GM19238 (cell line): ENCODE data around the gene LYZL1.
"Not testable (repeated sequence)": the region's sequence is repeated elsewhere in the genome, so short reads cannot be mapped to it uniquely, and the experiment has no call there.

Experiments
- DNase-seq: peaks from one replicate; pipeline ENCODE4 v3.0.0; 2011; ENCODE audit warnings: low spot score; ENCODE audit not compliant: insufficient read length

The LYZL1 gene

DNA sequence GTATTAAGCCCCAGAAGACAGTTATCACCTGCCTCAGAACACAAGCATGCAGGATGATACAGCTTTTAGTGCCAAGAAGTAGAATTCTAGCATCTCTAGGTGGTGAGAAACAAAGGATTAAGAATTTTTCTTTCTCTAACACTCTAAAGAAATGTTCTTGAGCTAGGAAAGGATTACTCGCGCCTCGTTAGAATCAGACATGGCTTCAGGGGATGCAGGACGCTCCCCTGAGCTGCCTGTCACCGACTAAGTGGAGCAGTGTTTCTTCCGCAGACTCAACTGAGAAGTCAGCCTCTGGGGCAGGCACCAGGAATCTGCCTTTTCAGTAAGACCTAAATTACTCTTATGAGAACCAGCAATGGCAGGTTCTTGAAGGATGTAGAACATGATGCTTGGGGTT, at the start of gene LYZL1:
Gene LYZL1 (plus strand): TSS at position 165 of the 400 bp plus-strand sequence. CDS start 2,798 bp downstream, outside the sequence.
- not testable (repeated sequence) for DNase-seq

DNA sequence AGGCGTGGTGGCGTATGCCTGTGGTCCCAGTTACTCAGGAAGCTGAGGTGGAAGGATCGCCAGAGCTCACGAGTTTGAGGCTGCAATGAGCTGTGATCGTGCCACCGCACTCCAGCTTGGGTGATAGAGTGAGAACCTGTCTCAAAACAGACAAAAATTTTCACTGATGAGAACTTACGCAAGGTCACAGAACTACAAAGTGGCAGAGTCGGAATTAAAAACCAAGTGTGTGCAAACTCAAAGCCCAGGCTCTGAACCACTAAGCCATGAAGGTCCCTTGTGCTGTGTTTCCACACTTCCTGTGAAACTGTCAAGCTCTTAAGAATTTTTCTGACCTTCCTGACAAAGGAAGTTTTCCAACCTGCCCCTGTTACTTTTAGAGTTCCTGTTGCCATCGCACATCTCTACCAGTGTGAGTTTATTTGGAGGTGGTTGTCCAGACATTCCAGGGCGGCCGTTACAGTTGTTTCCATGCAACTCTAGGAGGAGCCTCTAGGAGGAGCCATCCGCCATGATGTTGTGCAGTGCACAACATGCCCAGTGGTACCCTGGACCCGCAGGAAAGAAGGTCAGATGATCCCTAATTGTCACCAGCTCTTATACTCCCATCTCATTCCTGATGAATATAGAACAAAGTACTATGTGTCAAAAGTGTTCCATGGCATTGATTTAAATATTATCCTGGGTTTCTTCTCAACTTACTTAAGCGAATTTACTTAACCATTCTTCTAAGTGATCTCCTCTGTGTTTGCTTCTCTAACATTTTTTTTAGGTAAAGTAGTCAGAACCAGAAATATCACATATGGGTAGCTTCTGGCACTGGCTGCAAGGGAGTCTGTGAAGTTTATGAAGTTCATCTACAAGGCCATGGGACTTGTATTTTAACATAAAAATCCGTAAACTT, 49.0 kb upstream of the LYZL1 start:
- DNase-seq = no peak

DNA sequence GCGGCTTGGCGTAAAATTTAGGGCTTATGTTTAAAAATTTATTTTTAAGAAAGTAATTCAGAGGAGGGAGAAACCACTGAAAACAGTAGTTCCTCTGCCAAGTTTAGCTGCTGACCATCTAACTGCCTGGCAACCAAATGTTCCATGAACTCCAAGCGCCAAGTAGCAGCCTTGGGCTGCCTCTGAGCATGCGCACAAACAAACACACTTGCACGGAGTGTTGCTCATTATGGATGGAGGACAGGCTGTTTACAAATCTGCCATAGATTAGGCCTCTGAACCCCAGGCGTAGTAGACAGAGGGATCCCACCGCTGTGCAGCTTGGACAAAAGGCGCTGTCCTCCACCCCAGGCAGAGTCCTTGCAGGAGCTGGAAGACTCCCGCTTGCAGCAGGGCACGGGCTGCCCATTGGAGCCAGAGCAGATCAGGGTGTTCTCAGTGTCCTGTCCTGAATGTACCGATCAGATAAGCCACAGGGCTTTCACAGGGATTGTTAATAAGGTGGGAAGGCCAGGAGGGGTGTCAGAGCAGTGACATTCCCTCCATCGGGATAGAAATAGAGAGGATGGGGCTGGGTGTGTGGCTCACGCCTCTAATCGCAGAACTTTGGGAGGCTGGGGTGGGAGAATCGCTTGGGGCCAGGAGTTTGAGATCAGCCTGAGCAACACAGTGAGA, 47.7 kb upstream of the LYZL1 start:
- no peak for DNase-seq

DNA sequence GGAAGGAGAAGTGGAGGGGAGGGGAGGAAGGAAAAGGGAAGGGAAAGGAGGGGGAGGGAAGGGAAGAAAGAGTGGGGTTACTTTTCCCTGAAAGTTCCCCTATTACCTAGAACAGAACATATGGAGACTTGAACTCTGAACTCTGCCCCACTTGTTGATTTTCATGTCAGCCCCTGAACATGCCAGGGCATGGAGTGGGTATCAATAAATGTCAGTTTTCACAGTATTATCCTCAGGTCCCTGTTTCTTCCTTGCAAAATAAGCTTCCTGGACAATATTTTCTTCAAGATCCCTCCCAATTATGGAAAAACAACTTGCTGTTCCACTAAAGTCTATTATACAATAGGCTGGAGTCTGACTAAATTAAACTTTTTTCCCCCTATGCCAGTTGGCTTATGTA, 46.9 kb upstream of the LYZL1 start:
- no peak for DNase-seq

DNA sequence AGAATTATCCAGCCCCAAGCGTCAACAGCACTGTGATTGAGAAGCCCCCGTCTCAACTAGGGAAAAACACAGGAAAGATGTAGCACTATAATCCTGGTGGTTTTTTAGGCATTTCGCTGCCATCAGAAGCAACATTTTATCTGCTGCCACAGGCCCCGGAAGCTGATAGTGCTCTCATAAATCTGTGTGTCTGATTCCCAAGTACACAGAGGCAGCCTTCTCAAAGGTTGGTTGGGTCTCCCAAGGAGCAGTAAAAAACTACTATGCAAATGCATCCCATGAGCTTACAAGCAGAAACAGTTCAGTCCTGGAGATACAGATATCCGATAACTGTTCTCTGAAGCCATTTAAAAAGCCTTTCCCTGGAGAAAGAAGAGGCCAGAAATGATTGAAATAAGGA, 45.8 kb upstream of the LYZL1 start:
- no peak for DNase-seq

DNA sequence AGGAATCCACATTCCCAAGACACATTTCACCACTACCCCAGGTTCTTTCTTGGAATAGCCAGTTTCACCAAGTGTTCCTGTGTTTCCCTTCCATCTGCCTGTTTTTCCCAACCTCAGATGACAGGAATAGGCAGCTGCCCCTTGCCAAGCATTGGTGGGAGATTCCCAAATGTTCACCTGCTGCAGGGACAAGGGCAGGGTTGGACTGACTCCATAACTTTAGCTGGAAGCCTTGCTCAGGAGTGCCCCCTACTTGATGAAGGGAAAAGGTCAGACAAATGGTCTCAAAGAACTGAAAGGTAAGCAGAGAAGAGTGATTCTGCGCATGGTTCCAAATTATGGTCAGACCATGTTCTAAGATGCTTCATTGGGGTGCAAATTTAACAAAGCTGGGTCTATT, 45.1 kb upstream of the LYZL1 start:
- DNase-seq = no peak

DNA sequence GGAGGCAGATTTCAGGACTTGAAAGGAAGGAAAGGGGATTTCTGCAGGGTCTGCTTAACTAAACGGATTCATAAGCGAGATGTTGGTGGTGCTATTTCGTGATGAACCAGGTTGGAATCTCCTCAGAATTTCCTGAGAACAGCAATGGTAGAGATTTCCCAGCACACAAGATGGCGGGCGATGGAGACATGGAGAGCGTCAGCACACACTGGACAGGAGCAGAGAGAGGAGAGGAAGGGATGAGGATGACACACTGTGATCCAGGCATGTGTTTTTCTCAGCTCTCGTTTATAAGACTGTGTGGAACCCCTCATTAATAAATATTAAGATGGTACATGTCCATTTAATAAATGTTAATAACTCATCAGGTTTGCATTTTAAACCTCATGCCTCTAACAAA, 43.9 kb upstream of the LYZL1 start:
- no peak for DNase-seq

DNA sequence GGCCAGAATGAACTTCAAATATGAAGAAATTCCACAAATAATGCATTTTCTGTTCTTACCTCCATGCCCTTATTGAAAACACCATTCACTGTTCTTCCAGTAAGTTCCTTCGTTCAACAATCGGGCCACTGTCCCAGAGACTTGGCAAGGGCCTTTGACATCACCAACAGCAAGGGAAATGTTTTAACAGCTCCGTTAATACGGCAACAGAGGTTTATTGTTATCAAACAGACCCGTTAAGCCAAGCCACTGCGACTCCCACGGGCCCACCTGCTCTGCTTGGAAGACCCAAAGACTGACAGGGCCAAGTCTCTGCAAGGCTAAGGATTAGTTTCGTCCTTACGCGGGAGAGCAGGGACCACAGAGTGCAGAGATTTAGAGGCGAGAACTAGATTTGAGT, 43.4 kb upstream of the LYZL1 start:
- no peak for DNase-seq

DNA sequence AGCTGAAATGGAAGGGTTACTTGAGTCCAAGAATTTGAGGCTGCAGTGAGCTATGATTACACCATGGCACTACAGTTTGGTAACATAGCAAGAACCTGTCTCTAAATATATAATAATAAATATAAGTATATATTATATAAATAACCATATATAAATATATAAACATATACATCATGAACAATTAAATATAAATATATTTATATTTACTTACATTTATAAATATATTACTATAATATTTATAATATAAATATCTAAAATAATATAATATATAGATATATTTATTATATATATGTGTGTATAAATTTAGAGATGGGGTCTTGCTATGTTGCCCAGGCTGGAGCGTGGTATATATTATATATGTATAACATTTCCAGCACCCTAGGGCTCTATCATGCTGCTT, 42.4 kb upstream of the LYZL1 start:
- DNase-seq = no peak

DNA sequence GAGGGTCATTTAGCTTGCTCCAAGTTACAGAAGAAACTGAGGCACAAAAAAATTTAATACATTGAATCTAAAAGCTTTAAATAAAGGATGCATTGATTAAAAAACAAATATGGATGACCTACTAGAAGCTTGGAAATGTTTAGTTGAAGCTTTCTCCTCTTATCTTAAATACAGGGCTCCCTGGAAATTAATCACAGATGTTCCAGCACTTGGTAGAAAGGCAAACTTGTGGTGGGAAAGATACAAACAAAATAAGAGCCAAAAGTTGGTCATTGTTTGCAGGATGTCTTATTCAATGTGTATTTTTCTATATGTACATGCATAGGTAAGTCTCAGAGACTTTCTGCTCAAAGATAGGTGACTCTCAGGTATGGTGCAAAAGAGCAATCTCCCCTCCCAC, 40.7 kb upstream of the LYZL1 start:
- DNase-seq = no peak

DNA sequence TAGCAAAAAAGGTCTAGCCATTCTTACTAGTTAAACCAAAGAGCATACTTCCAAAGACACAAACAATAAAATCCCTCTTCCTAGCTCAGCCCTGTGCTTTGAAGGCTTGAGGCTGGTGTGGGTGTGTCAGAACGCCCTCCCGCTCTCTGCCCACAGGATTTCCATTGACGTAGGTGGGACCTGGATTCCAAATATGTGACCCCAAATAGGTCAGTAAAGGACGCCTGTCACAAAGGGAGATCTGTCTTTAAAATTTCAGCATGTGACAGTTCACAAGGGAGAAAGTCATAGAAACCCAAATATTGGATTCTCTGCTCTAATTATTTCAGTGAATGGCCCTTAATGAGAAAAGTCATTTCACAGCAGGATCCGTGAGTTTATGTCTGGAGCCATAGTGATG, 39.9 kb upstream of the LYZL1 start:
- no peak for DNase-seq

DNA sequence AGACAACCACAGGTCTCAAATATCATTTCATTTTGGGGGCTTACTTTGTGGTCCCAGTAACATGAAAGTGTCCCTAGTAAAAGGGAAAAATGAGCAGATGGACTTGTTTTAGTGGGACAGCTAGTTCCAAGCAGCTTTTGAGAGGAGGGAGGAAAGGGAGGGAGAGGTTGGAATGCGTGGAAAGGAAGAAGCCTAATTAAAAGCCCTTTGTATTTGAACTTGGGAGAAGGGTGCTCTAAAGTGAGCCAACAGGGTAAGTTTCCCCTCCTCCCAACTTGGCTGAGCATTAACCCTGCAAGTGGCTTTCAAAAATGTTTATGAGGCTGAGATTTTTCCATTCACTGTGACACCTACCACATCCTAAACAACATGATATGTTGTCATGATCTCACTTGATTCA, 38.8 kb upstream of the LYZL1 start:
- DNase-seq = no peak

DNA sequence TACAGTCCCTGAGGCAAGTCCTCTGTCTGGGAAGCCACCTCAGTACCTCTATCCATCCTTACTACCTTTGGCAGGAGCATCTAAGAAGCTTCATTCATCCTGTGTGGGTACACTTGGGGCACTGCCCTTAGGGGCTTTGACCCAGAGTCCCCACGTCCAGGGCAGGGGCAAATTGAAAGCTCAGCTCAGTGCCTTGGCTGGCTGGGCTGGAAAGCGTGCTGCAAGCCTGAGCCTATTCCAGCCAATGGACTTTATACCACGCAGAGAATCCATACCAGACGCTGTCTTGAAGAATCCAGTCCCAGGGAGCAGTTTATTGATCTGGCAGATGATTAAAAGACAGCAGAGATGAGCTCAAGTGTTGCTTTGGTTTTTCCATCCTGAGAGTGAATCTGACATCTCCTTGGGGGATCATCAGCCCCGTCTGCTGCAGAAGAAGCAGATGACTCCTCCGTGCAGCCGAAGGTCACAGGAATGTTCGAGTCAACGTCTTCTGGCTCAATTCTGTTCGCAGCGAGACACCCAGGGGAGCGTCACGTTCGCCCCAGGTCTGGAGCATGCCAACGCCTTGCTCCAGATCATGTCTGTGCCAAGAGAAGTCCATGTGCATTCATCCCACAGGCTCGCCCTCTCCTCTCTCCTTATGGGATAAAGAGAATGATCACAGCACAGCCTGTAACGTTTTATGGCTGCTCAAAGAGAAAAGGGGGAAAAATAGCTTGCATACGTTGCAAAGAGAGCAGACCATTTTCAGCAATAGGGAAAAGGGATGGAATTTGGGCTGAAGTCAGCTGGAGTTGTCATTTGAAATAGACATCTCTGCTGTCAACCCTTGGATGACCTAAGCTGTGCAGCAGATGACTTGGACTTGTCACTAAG, 35.8 kb upstream of the LYZL1 start:
- DNase-seq = no peak

DNA sequence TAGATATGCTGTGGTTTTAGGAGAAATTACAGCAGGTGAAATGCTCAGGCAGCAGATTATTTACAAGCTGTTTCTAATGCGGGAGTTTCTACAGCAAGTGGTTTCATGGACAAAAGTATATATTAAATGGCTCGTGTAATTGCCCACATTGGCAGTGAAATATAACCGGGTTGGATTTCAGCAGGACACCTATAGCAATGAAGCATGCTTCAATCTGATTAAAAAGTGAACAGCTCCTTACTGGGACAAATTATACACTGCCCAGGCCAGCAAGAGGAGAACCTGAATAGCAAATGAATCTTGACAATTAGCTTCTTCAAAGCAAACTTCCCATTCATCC, 35.2 kb upstream of the LYZL1 start:
- no peak for DNase-seq

DNA sequence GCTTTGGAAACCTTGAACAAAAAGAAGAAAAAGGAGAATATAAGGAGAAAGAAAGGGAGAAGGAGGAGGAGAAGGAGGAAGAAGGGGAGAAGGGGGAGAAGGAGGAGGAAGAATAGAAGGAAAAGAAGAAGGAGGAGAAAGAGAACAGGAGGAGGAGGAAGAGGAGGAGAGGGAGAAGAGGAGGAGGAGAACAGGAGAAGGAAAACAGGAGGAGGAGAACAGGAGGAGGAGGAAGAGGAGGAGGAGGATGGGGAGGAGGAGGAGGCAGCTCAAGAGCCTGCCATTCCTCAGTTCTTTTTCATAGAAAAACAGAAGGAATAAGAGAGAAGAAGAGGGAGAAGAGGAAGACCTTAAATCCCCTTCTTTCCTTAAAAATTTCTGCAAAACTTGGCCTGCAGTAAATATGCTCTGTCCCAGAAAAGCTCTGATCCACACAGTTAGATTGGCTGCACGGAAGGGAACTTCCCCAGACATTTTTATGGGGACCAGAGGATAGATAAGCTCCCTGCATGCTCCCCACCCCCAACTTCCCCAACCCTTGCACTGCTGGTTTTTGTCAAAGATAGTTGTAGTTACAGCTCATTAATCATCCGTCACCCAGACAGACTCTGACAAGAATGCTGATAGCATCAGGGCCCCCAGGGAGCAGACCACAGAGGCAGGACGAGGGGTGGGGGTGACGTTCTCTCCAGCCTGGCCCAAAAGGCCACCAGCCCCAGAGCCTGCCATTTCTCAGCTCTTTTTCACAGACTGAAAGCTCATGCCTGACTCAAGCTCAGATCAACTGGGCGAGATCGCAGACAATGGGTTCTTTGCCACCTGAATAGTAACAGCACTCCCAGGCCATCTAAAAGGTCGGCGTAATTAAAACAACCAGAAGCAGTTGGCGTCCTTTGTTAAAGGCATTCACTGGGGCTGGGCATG, 34.5 kb upstream of the LYZL1 start:
- DNase-seq = no peak

DNA sequence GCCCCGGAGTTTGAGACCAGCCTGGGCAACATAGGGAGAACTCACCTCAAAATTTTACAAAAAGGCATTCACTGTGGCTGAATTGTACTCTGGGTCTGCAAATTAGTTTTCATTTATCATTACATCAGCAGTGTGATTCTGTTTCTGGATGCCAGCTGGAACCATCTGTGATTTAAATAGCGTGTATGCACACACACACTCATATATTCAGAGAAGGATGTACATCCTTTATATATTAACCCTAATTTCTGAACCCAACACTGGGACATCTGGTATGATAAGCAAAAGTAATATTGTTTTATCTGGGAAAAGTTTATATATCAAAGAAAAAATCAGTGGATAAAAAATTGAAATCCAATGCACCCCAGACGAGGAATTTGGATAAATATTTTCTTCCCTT, 33.8 kb upstream of the LYZL1 start:
- DNase-seq = no peak

DNA sequence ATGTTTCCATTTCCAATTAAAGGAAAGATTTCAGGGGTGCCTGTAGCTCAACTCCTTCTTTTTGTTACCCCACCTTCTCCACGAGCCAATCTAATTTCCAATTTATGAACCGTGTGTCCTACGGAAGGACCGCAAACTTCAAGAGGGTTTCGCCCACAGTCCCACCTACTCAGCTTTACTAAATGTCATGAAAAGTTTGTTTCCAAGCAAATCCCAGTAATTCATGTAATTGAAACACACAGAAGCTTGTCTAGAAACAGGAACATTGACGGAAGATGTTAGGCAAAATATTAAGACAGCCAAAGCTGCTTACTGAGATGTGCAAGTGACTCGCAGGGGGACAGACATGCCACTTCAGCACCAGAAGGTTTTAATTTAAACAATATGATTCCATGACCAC, 32.9 kb upstream of the LYZL1 start:
- DNase-seq = no peak

DNA sequence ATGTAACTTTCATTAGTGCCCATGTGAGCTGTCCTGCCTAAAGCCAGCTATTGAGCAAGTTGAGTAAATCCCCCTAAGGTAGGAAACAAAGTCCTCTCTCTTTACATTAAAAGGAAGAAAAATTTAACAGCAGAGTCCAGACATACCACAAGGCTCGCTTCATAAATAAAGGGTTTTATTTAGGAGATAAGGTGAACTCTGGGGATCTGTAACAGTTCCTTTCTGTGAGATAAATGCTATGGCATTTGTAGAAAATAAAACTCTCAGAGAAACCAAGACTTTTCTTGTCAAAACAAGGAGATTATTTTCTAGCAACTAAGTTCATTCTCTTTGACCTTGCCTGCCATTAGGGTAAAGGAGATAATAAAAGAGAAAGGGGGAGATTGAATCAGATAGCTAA, 32.3 kb upstream of the LYZL1 start:
- DNase-seq = no peak

DNA sequence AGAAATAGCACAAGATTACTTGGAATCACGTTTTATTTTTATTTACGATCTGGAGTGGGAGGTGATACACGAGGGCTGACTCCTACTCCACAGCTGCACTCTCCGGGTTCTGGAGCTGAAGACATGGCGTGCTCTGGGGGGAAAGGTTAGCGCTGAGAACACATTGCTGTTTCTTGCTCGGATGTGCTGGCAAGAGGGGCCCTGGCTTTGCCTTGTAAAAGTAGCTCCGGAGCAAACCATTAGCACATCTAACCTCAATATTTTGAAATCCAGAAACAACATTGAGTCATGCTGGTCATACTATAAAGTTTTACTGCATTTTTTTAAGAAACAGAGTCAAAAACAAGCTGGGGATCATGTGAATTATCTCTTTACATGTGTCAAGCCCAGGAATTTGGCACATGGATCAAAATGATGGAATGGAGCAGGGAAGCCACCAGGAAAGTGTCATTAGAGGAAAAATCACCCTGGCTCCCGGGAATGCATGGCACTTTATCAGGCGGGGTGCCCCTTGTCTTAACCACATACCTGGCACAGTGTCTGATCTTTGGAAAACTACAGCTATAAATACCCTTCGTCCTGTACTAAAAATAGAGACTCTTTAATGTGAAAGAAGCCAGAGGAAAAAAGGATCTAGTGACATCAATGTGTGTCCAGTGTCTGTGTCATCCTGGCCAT, 31.6 kb upstream of the LYZL1 start:
- no peak for DNase-seq

DNA sequence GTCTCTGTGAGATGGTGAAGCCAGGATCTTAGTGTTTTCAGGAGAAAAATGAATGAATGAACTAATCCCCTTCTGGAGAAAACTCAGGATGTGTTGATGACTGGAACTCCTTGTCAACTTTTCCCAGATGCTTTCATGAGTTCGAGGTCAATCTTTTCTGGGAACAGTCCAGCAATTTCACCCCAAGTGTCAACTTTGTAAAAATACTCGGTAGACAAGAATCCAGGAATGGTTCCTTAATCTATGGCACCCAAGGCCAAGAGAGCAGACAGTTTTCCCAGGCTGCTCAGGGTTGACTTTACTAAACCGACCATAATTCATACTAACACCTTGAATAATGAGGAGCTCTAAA, 31.1 kb upstream of the LYZL1 start:
- DNase-seq = no peak

DNA sequence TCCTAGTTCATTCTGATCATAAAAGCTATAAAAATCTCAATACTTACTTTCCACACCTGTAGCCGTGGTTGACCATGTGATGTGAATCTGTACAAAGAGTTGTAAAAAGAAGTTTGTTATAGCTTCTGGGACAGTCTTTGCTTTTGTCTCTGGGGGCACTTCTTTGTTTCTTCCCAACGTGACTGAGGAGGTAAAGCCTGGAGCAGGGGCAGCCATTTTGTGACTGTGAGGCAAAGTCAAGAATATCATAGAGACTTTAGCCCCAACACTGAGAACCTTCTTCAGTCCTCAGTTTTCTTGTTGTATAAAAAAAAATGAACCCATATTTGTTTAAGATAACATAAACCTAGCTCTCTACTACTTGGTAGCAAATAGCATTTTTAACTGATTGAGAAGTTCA, 29.4 kb upstream of the LYZL1 start:
- DNase-seq = no peak
